ENCODE results near the gene KIF15.

The KIF15 gene

DNA sequence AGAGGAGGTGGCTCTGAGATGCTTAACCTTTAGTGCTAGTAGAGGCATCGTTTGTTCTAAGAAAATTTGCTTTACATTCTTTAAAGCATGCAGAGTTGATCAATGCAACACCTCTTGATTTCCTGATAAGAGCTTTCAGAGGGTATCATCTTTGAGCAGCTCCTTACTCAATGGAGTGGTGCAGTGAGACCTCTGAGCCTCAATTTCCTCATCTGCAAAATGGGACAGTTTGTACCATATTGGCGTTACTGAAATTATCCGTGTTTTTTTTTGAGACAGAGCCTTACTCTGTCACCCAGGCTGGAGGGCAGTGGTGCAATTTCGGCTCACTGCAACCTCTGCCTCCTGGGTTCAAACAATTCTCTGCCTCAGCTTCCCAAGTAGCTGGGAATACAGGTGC lies 98.5 kb downstream of the KIF15 start:
- TF ChIP-seq GATA2 (IDR thresholded peaks at IDR 0.05; ENCODE audit: low read depth, low read length) = no peak
- TF ChIP-seq GATA3 (IDR thresholded peaks at IDR 0.05; ENCODE audit: low read depth, low read length) = no peak

DNA sequence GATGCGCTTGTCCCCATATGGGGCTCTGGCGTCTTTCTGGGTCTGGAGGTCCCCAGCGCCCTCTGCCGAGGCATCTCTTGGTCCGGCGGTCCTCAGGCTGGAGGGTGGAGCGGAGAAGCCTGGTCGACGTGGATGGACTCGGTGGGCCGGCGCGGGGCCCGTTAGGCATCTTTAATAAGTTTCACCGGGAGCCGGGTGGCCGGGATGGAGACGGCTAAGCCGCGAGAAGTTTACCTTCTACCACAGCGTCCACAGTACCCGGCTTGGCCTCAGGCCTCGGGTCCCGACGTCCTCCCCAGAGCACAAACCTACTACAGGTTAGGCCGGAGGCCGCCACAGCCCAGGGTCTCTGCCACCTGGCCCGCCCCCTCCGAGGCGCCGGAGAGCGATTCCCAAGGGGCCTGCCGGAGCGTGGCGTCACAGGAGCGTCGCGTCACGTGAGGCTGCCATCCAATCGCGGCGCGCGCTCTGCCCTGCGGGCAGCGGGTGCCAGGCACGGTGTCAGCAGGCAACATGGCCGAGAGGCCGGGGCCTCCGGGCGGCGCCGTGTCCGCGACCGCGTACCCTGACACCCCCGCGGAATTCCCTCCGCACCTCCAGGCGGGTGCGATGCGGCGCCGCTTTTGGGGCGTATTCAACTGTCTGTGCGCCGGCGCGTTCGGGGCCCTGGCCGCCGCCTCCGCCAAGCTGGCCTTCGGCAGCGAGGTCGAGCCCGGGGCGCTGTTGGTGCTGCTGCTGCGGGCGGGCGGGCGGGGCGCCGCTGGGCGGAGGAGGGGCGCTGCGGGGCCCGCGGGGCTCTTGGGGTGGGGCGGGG lies 100.0 kb downstream of the KIF15 start, which contains the start of gene TMEM42:
Gene TMEM42, plus strand, starts transcription at position 501 of the 814 bp plus-strand sequence. Its CDS starts 13 bp downstream, at position 514.
- TF ChIP-seq GATA3 (IDR thresholded peaks at IDR 0.05; ENCODE audit: low read depth, low read length) (no peak), GATA2 (IDR thresholded peaks at IDR 0.05; ENCODE audit: low read depth, low read length) (no peak; the same call in 1 of the 2 replicates)

DNA sequence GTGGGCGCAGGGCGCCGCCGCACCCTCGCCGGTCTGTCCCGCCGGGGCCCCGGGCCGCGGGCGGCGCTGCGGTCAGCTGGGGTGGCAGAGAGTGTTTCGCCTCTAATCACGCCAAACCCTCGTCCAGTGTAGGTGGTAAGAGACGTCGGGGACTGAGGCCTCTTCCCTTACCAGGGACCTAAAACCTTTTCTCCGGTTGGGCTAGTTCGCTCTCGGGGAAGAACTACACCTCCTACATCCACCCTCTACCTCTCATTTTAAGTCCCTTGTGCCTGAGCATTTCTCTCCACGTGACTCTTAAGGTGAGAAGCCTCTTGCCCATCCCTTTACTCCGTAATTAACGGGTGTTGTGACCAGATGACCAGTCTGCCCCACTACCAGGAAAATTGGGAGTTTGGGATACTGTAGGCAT lies 100.6 kb downstream of the KIF15 start:
- no peak for TF ChIP-seq GATA3 (IDR thresholded peaks at IDR 0.05; ENCODE audit: low read depth, low read length)
- TF ChIP-seq GATA2 (IDR thresholded peaks at IDR 0.05; ENCODE audit: low read depth, low read length) = no peak

DNA sequence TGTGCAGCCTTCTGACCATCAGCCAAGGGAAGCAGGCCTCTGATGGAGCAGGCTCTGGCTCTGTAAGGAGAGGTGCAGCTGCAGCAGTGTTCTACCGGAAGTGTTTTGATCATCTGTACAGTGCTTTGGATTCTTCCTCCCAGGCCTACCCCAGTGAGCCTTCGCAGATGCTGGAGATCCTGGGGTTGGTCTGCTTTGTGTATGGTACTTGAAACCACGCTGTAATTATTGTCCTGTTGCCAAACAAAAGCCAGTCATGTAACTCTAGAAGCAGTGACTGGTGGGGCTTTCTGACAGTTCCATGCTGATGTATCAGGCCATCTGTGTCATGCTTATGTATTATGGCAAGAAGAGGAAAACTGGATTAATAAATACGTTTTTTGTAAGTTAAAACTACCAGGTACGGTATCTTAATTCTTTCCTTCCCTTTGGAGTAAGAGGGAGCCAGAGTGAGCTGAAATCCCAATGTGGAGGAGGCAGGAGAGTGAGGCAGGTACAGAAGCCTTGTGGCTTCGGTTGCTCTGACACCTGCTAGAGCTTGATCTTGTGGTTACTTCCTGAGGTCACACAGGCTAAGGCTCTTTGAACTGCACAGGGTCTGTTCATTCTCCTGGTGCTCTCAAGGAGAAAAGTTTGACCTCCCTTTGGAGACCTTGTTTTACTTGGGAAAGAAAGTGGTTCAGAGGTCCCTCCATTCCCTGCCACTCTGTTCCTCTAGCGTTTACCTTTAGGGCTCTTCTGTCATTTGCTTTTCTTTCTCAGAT lies 103.9 kb downstream of the KIF15 start:
- no peak for TF ChIP-seq GATA2 (IDR thresholded peaks at IDR 0.05; ENCODE audit: low read depth, low read length)
- no peak for TF ChIP-seq GATA3 (IDR thresholded peaks at IDR 0.05; ENCODE audit: low read depth, low read length)

DNA sequence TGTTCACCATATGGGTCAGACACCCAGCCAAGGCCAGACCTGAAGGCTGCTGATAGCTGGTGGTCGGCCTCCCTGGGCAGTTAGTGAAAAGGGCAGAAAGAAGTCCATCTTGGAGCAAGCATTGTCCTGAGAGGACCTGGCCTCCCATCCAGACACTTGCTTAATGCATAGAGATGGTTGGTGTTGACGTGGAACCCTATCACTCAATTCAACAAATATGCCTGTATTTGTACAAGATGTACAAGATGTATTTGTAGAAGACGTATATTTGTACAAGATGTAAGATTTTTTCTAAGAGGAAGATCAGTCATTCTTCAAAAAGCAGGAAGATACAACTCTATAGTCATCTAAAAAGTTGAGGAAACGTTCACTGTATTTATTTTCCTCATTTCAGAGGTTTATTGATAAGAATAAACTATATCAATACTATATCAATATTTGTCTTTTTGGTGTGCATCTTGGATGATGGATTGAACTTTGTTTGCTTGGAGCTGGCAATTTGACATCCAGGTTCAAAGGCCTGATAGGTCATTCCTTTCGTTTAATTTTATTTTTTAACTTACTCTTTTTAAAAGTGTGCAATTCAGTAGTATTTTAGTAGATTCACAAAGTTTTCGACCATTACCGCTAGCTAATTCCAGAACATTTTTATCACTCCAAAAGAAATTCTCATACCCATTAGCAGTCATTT lies 106.0 kb downstream of the KIF15 start:
- TF ChIP-seq GATA2 (IDR thresholded peaks at IDR 0.05; ENCODE audit: low read depth, low read length) (no peak), GATA3 (IDR thresholded peaks at IDR 0.05; ENCODE audit: low read depth, low read length) (no peak)

DNA sequence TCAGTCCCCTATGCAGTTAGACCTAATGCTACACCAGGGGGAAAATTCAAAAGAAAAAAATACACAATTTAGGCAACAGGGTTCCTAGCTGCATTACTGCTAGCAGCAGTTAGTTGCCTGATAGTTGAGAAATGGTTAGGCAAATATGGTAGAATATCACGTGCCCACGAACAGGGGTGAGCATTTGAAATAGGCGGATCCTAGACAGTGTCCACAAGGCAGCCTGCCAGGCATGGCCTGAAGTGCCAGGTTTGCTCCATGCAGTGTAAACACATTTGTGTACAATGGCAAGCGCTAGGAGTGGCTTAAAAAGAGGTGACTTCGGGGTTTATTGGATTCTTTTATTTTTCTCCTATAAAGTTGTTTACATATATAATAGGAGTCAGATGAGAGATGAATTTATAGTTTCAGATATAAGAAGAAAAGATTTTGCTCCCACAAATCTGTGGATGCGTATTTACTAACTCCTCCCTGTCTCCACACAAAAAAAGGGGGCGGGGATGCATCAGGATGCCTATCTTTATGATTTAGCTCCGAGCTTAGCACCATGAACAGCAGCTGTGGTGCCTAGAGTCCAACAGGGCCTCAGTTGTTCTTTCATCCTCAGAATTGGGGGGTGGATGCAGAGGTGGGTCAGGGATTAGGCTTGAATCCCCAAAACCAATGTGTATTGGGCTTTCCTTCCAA lies 108.9 kb downstream of the KIF15 start:
- TF ChIP-seq GATA3 (IDR thresholded peaks at IDR 0.05; ENCODE audit: low read depth, low read length) = no peak
- no peak for TF ChIP-seq GATA2 (IDR thresholded peaks at IDR 0.05; ENCODE audit: low read depth, low read length)

DNA sequence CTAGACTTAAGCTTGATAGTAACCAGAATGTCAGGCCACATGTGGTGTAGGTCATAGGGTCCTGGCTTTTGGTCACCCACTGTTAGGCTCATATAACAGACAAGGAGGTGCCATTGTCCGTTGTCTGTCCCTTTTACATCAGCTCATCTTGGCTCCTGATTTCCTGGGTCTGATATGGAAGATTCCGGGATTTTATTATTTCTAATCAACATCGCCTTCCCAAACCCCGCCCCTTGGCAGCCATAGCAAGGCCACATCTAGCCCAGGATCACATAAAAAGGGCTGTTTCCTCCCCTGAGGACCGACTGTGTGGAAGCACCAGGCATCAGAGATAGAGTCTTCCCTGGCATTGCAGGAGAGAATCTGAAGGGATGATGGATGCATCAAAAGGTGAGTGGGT lies 112.7 kb downstream of the KIF15 start, which contains the start of gene TGM4:
Gene TGM4, plus strand, starts transcription at position 301 of the 400 bp plus-strand sequence. Its CDS starts 71 bp downstream, at position 372.
- TF ChIP-seq GATA3 (IDR thresholded peaks at IDR 0.05; ENCODE audit: low read depth, low read length) = no peak
- TF ChIP-seq GATA2 (IDR thresholded peaks at IDR 0.05; ENCODE audit: low read depth, low read length) = no peak

DNA sequence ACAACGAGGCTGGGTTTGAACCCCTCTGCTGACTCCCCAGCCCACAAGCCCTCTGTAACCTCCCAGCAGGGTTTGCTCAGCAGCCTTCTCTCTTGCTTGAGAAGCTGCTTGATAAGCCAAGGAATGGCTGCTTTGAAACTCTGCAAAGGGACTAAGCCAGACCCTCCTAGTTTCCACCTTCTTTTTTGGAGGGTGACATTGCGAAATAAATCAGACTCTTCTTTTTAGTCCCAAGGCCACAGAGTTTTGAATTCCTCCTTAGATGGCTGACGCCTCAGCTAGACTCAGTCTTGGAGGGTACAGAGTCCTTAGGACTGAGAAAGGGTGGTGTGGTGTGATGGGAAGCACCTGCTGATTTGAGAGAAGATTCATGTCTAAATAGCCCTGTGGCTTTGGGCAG lies 114.0 kb downstream of the KIF15 start:
- TF ChIP-seq GATA3 (IDR thresholded peaks at IDR 0.05; ENCODE audit: low read depth, low read length) (no peak), GATA2 (IDR thresholded peaks at IDR 0.05; ENCODE audit: low read depth, low read length) (no peak)

DNA sequence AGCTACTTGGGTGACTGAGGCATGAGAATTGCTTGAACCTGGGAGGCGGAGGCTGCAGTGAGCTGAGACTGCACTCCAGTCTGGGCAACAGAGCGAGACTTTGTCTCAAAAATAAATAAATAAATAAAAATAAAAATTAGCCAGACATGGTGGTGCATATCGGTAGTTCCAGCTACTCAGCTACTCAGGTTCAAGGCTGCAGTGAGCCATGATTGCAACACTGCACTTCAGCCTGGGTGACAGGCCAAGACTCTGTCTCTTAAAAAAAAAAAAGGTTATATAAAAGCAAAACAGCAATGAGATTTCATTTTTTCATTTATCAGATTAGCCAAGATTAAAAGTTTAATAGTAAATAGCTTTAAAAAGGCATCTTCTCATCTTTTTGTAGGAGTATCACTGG lies 115.7 kb downstream of the KIF15 start:
- TF ChIP-seq GATA2 (IDR thresholded peaks at IDR 0.05; ENCODE audit: low read depth, low read length) = no peak
- no peak for TF ChIP-seq GATA3 (IDR thresholded peaks at IDR 0.05; ENCODE audit: low read depth, low read length)

DNA sequence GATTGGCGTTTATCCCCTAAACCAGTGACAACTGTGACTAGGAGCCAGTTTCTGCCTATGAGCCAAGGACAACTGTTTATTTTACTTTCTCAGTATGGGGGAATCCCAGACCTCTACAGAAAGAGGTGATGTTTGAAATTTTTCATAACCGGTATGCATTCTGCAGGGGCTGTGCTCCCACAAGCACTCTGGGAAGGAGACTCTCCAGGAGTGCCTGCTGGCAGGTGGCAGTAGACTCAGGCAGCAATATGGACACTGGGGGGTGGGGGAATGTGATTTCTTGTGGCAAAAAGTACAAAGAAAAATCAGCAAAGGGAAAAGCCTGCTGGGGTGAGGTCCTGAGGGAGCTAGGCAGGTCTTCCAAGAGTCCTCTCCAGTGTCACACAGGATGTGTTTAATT lies 118.7 kb downstream of the KIF15 start:
- TF ChIP-seq GATA2 (IDR thresholded peaks at IDR 0.05; ENCODE audit: low read depth, low read length) (no peak), GATA3 (IDR thresholded peaks at IDR 0.05; ENCODE audit: low read depth, low read length) (no peak)

DNA sequence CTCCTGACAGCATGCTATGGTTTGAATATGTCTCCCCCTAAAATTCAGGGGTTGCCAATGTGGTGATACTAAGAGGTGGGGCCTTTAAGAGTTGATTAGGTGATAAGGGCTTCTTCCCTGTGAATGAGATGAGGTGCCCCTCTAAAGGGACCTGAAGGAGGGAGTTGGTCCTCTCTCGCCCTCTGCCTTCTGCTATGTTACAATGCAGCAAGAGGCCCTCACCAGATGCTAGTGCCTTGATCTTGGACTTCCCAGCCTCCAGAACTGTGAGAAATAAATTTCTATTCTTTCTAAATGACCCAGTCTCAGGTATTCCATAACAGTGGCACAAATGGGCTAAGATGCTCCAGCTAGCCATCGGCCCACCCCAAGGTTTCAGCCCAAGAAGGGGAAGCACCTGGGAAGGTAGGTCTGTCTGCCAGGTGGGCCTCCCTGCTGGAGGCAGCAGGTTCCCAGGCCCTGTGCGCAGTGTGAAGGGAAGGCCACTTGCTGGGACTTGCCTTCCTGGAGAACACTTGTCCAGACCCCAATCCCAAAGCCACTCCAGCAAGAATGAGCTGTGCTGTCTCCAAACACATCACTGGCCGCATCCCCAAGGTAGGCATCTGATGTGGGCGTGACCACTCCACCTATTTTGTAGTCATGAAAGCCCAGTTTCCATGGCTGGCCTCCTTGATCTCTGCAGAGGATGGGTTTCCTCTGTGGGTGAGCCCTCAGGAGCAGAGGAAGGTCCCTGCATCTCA lies 121.8 kb downstream of the KIF15 start:
- no peak for TF ChIP-seq GATA2 (IDR thresholded peaks at IDR 0.05; ENCODE audit: low read depth, low read length)
- TF ChIP-seq GATA3 (IDR thresholded peaks at IDR 0.05; ENCODE audit: low read depth, low read length) = no peak

DNA sequence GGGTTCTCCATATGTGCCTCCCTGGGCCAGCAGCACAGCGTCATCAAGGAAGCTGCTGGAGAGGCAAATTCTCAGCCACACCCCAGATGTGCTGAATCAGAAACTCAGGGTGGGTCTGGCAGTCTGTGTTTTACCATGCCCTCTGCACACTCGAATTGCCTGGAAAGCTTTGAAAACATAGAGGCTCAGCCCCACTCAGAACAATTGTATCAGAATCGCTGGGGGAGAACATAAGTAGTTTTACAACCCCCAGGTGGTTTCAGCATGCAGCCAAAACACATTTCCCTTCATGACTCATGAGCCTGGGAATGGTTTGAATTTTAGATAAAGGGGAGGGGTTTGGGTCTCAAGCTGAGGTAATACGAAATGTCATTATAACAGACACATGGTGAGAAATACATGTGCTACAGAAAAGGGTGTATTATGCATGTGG lies 122.4 kb downstream of the KIF15 start:
- TF ChIP-seq GATA3 (IDR thresholded peaks at IDR 0.05; ENCODE audit: low read depth, low read length) (no peak), GATA2 (IDR thresholded peaks at IDR 0.05; ENCODE audit: low read depth, low read length) (no peak)

DNA sequence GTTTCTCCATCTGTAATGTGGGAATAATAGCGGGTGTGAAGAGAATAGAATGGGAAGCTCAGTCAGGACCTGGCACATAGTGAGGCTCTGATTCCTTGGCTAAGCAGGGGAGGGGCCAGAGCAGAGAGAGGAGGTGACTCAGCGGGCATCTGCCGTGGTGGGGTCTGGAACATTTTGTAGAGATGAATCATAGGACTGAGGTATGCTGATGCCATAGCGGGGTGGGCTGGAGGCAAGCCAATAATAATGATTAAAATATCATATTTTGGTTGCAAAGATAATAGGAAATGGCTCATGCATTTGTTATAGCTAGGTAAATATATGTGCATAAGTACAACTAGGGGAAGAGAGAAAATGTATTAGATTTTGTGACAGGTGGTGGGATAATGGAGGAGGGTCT lies 124.0 kb downstream of the KIF15 start:
- TF ChIP-seq GATA2 (IDR thresholded peaks at IDR 0.05; ENCODE audit: low read depth, low read length) (no peak), GATA3 (IDR thresholded peaks at IDR 0.05; ENCODE audit: low read depth, low read length) (no peak)

Data from SH-SY5Y (cell line).